Lung (tissue), 12 donors: ENCODE results near the gene ZMIZ2. TPM values are rescaled to one million over a fixed set of nuclear protein-coding genes. Genes with fewer than 3 reads are reported as not detected.

Source experiments
- ATAC-seq: fragments of 200-7000 bp; cut with Tn5 transposase; one replicate; pipeline ENCODE4 v1.9.1; 2020; ENCODE audit warnings: moderate number of reproducible peaks; ENCODE audit not compliant: insufficient read depth, low FRiP score
- DNase-seq, 3 donors: peaks; one replicate each; pipeline ENCODE4 v3.0.0-alpha.2; 2013 to 2017
- H3K27ac ChIP-seq, 2 donors: one replicate each; pipeline ENCODE4 v1.5.1; 2013; ENCODE audit warnings: mild to moderate bottlenecking in 2 of 2, moderate library complexity in 2 of 2, control low read depth in 1 of 2, inconsistent platforms in 1 of 2, low read depth in 1 of 2, low read length in 1 of 2
- H3K27me3 ChIP-seq, 3 donors: one replicate each; pipeline ENCODE4 v1.5.1; 2013; ENCODE audit warnings: low read length in 2 of 3; ENCODE audit not compliant: control insufficient read depth in 3 of 3, insufficient read depth in 3 of 3
- H3K36me3 ChIP-seq, 4 donors: one replicate each; pipeline ENCODE4 v1.5.1; 2013; ENCODE audit warnings: low read length in 4 of 4, mild to moderate bottlenecking in 1 of 4, moderate library complexity in 1 of 4; ENCODE audit not compliant: control insufficient read depth in 4 of 4, insufficient read depth in 4 of 4
- H3K4me1 ChIP-seq, 5 donors: one replicate each; pipeline ENCODE4 v1.5.1; 2013; ENCODE audit warnings: low read length in 5 of 5, mild to moderate bottlenecking in 2 of 5, moderate library complexity in 1 of 5; ENCODE audit not compliant: control insufficient read depth in 5 of 5, insufficient read depth in 5 of 5
- H3K4me3 ChIP-seq: one replicate; pipeline ENCODE4 v1.5.1; 2013; ENCODE audit warnings: mild to moderate bottlenecking, control low read depth, moderate library complexity
- H3K9ac ChIP-seq, 2 donors: one replicate each; pipeline ENCODE4 v1.5.1; 2013; ENCODE audit warnings: low read length in 2 of 2, control low read depth in 1 of 2; ENCODE audit not compliant: insufficient read depth in 1 of 2
- H3K9me3 ChIP-seq, 4 donors: one replicate each; pipeline ENCODE4 v1.5.1; 2013; ENCODE audit warnings: low read length in 3 of 4, mild to moderate bottlenecking in 1 of 4, moderate library complexity in 1 of 4; ENCODE audit not compliant: control insufficient read depth in 4 of 4, insufficient read depth in 3 of 4
- CTCF ChIP-seq: IDR thresholded peaks from 2 replicates; pipeline ENCODE4 v1.5.1; 2012; ENCODE audit warnings: mild to moderate bottlenecking; ENCODE audit errors: control extremely low read depth, extremely low read depth
- WGBS, 2 donors: extraction: QIAGEN DNeasy Blood & Tissue Kit; methylation state at CpG; one replicate each; pipeline ENCODE4 v1.1.7; 2013; 5-methylcytosine and 5-hydroxymethylcytosine counted together
- polyA plus RNA-seq, 2 donors: library from polyadenylated mRNA; stranded (reverse); fragments of 200-250 nt; gene quantifications; one replicate each; pipeline ENCODE4 v1.2.1, GENCODE V29; 2013
- total RNA-seq, 2 donors: library from RNA; depleted of rRNA in 1 of 2; stranded (reverse); fragments of >200 nt in 1 of 2; gene quantifications; one replicate each; pipeline ENCODE4 v1.2.1, GENCODE V29; 2014 to 2021
- donor health status: control.
- donor health status: control.
- donor health status: Bipolar disorder and iron deficiency.
- donor health status: healthy.
- donor health status: DM: yes; HTN: yes; CAD: no.

ZMIZ2 gene
- total and polyA plus RNA-seq, 4 donors: 26.2 to 103 (median 53.7) TPM

GRCh38 chr7:44819292-44819691, 70.6 kb downstream of the ZMIZ2 start:
- Histone ChIP-seq H3K36me3 (no peaks in the 10 kb centered on the region), H3K9me3 (no peaks in the 10 kb centered on the region), H3K4me1 (peaks cover 0 to 2% (median 0%) of the 10 kb centered on the region in 5 donors), H3K9ac (no peak overlapping the region), H3K27ac (no peak overlapping the region), H3K27me3 (no peaks in the 10 kb centered on the region), H3K4me3 (no peak overlapping the region)
- TF ChIP-seq CTCF: no peak
- ATAC-seq: no peak
- DNase-seq: no peak
- 72 to 74% methylated on average over 2 of the region's 2 CpGs for WGBS, 2 donors

Other genes starting within 250 kb of the ZMIZ2 start
- under 1 TPM; 0.03 to 0.48 TPM for gene NPC1L1, start 207.5 kb upstream of the ZMIZ2 start, total RNA-seq
- under 1 TPM; 0.01 to 0.02 TPM for gene NPC1L1, start 207.5 kb upstream of the ZMIZ2 start, polyA plus RNA-seq
- gene DDX56, start 174.9 kb upstream of the ZMIZ2 start, total RNA-seq: 10 to 100 TPM; 49.8 to 67.5 TPM
- 10 to 100 TPM; 45.9 to 66.5 TPM for gene DDX56, start 174.9 kb upstream of the ZMIZ2 start, polyA plus RNA-seq
- gene TMED4, start 166.6 kb upstream of the ZMIZ2 start, total RNA-seq: 100 to 1,000 TPM in 1 of 2 donors, 10 to 100 TPM in 1; 81.0 to 106 TPM
- 10 to 100 TPM; 46.4 to 52.5 TPM for gene TMED4, start 166.6 kb upstream of the ZMIZ2 start, polyA plus RNA-seq
- 100 to 1,000 TPM in 1 of 2 donors, 10 to 100 TPM in 1; 54.6 to 142 TPM for gene OGDH, start 142.2 kb upstream of the ZMIZ2 start, total RNA-seq
- 10 to 100 TPM; 39.0 to 65.2 TPM for gene OGDH, start 142.2 kb upstream of the ZMIZ2 start, polyA plus RNA-seq
- gene PPIA, start 47.8 kb downstream of the ZMIZ2 start, total RNA-seq: 1,000 to 10,000 TPM; 1,416 to 1,610 TPM
- 1,000 to 10,000 TPM; 3,319 to 5,113 TPM for gene PPIA, start 47.8 kb downstream of the ZMIZ2 start, polyA plus RNA-seq
- gene H2AZ2, start 99.2 kb downstream of the ZMIZ2 start, total RNA-seq: 100 to 1,000 TPM; 106 to 202 TPM
- 100 to 1,000 TPM in 1 of 2 donors, 10 to 100 TPM in 1; 81.0 to 117 TPM for gene H2AZ2, start 99.2 kb downstream of the ZMIZ2 start, polyA plus RNA-seq
- 10 to 100 TPM; 22.5 to 48.9 TPM for gene PURB, start 136.7 kb downstream of the ZMIZ2 start, total RNA-seq
- 1 to 10 TPM; 7.9 to 8.8 TPM for gene PURB, start 136.7 kb downstream of the ZMIZ2 start, polyA plus RNA-seq
- gene MYO1G, start 230.2 kb downstream of the ZMIZ2 start, total RNA-seq: 10 to 100 TPM; 11.9 to 44.6 TPM
- gene MYO1G, start 230.2 kb downstream of the ZMIZ2 start, polyA plus RNA-seq: 10 to 100 TPM; 21.8 to 76.8 TPM